T-cell (primary cell): ENCODE data around the gene TTLL11. TPM values are rescaled to one million over a fixed set of nuclear protein-coding genes. Genes with fewer than 3 reads are reported as not detected.
"Not testable (repeated sequence)": the region's sequence is repeated elsewhere in the genome, so short reads cannot be mapped to it uniquely, and the experiment has no call there.

Experiments
- ATAC-seq, 4 experiments: fragments of 200-7000 bp in 3 of 4; fragments of 150-1000 bp in 1 of 4; cut with Tn5 transposase; replicated peaks in 1 of 4; 1 replicate in 3 of 4; 2 replicates in 1 of 4; pipeline ENCODE4 v1.10.0; 2021; ENCODE audit warnings: moderate library complexity in 3 of 4, mild to moderate bottlenecking in 2 of 4, moderate number of reproducible peaks in 1 of 4
- CTCF ChIA-PET, 2 donors: fragments of 300-600 bp; sonication (Branson Sonifier 250); formaldehyde crosslinking; loops; one replicate each; lab custom pipeline; 2022; ENCODE audit warnings: antibody characterized with exemption in 2 of 2; lab: Charles Lee
- POLR2A ChIA-PET, 2 donors: fragments of 300-600 bp; sonication (Branson Sonifier 250); formaldehyde crosslinking; loops; one replicate each; lab custom pipeline; 2022; ENCODE audit warnings: antibody characterized with exemption in 2 of 2; lab: Charles Lee
- DNase-seq, 35 experiments: peaks; one replicate each; pipeline versions ENCODE4 v3.0.0 to v3.0.0-alpha.2; 2013 to 2023
- H3K27ac ChIP-seq: one replicate; pipeline ENCODE4 v1.5.1; 2013; ENCODE audit warnings: low read length
- H3K27me3 ChIP-seq, 2 experiments: replicated peaks in 1 of 2; 1 replicate in 1 of 2; 2 replicates in 1 of 2; pipeline versions ENCODE4 v1.6.1 to v1.7.0; 2013; ENCODE audit warnings: low read length in 1 of 2, mixed read lengths in 1 of 2; ENCODE audit not compliant: control insufficient read depth in 2 of 2, insufficient read depth in 2 of 2; ENCODE audit errors: extremely low read depth in 1 of 2
- H3K36me3 ChIP-seq, 2 donors: 1 replicate in 1 of 2; 2 replicates in 1 of 2; pipeline versions ENCODE4 v1.6.1 to v1.7.0; 2013; ENCODE audit warnings: low read length in 1 of 2; ENCODE audit not compliant: control insufficient read depth in 2 of 2, insufficient read depth in 1 of 2; ENCODE audit errors: extremely low read depth in 1 of 2
- H3K4me1 ChIP-seq, 2 experiments: 1 replicate in 1 of 2; 2 replicates in 1 of 2; pipeline versions ENCODE4 v1.6.1 to v1.7.0; 2013; ENCODE audit warnings: low read length in 2 of 2, mixed read lengths in 1 of 2; ENCODE audit not compliant: insufficient read depth in 2 of 2, control insufficient read depth in 1 of 2; ENCODE audit errors: extremely low read depth in 1 of 2
- H3K4me3 ChIP-seq, 2 donors: 1 replicate in 1 of 2; 2 replicates in 1 of 2; pipeline versions ENCODE4 v1.5.1 to v1.7.0; 2013; ENCODE audit warnings: mild to moderate bottlenecking in 2 of 2, low read length in 1 of 2, moderate library complexity in 1 of 2; ENCODE audit not compliant: control insufficient read depth in 1 of 2; ENCODE audit errors: extremely low read depth in 1 of 2
- H3K9me3 ChIP-seq: 2 replicates; pipeline ENCODE4 v1.7.0; 2013
- H3K27ac Mint-ChIP-seq, 2 donors: one replicate each; pipeline ENCODE4 v1.8.0; 2020 to 2021; ENCODE audit warnings: mild to moderate bottlenecking in 2 of 2, mixed read lengths in 2 of 2
- H3K27me3 Mint-ChIP-seq, 2 donors: one replicate each; pipeline ENCODE4 v1.8.0; 2021 to 2022; ENCODE audit warnings: mixed read lengths in 2 of 2
- H3K36me3 Mint-ChIP-seq: one replicate; pipeline ENCODE4 v1.8.0; 2021; ENCODE audit warnings: mixed read lengths
- H3K4me1 Mint-ChIP-seq, 3 donors: one replicate each; pipeline ENCODE4 v1.8.0; 2020 to 2022; ENCODE audit warnings: mixed read lengths in 3 of 3, mild to moderate bottlenecking in 1 of 3
- H3K4me3 Mint-ChIP-seq, 3 donors: one replicate each; pipeline ENCODE4 v1.8.0; 2020 to 2022; ENCODE audit warnings: mild to moderate bottlenecking in 3 of 3, mixed read lengths in 3 of 3, moderate library complexity in 3 of 3
- H3K9me3 Mint-ChIP-seq, 3 donors: one replicate each; pipeline ENCODE4 v1.8.0; 2020 to 2022; ENCODE audit warnings: mixed read lengths in 3 of 3
- WGBS: methylation state at CpG from one replicate; pipeline ENCODE4 v1.1.5; 2013; ENCODE audit warnings: missing lambda C conversion rate; ENCODE audit not compliant: insufficient coverage; 5-methylcytosine and 5-hydroxymethylcytosine counted together
- total RNA-seq, 35 experiments: library from RNA in 6 of 35; stranded (reverse) in 6 of 35; fragments of 120-200 nt in 1 of 35; gene quantifications; one replicate each; pipeline versions ENCODE4 v1.2.1 to v1.2.4 and lab custom pipeline; 2013 to 2026

TTLL11 gene
- total RNA-seq, 5 donors from 2014 or later (not counting 1 experiment from before 2014, with no cell fraction given), result 3.4 to 4.8 (median 4.6) TPM

DNA sequence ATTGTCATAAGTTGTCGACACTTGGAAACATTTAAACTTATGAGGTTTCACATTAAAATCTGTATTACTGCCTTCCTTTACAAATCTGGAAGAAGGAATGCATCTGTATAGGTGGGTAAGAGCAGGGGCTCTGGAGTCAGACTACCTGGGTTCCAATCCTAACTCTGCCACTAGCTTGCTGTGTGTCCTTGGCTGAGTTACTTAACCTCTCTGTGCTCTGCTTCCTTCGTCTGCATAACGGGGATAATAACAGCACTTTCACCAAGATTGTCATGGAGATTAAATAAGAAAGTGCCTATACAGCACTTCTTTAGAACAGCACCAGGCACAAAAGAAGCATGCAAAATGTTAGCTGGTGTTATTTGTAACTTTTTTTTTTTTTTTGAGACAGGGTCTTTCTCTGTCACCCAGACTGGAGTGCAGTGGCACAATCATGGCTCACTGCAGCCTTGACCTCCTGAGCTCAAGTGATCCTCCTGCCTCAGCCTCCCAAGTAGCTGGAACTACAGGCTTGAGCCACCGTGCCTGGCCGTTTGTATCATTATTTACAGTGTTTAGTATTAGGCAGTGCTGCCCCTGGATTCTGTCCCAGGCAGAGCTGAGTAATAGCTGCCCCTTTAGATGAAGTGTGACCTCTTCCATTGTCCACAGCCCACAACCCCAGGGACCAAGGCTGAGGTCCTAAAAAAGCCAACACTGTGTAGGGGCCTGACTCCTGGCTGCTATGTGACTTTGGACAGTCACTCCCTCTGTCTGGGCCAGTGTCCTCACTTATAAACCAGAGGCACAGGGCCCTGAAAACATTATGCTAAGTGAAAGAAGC lies 25.4 kb upstream of the TTLL11 start:
- Histone ChIP-seq H3K4me1 (peaks cover 0 to 6% of the 10 kb centered on the region in 2 experiments), H3K27ac (no peak overlapping the region), H3K9me3 (no peaks in the 10 kb centered on the region), H3K36me3 (no peaks in the 10 kb centered on the region), H3K4me3 (no peak overlapping the region), H3K27me3 (peaks cover 0 to 25% of the 10 kb centered on the region in 2 experiments)
- Mint-ChIP-seq H3K4me1 (peaks cover 0 to 6% (median 3%) of the 10 kb centered on the region in 3 donors), H3K36me3 (no peaks in the 10 kb centered on the region), H3K4me3 (no peak overlapping the region), H3K9me3 (no peaks in the 10 kb centered on the region), H3K27ac (no peak overlapping the region), H3K27me3 (peaks cover 0 to 2% of the 10 kb centered on the region in 2 donors)
- DNase-seq (no peak), ATAC-seq (no peak)
- 60% methylated on average over 1 of the region's 5 CpGs for WGBS
- ChIA-PET CTCF (interaction anchor here in 1 of 2 donors (1.9 kb wide), 1 partner anchor 20 kb away, joined by 8 read pairs; no protein-coding TSS in a partner anchor), POLR2A (no interaction called here)

DNA sequence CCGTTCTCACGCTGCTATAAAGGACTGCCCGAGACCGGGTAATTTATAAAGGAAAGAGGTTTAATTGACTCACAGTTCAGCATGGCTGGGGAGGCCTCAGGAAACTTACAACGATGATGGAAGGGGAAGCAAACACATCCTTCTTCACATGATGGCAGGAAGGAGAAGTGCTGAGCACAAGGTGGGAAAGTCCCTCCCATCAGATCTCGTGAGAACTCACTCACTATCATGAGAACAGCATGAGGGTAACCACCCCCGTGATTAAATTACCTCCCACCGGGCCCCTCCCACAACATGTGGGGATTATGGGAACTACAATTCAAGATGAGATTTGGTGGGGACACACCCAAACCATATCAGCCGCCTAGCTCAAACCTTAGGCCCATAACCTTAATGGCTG lies 24.1 kb upstream of the TTLL11 start:
- H3K36me3 ChIP-seq, H3K27ac ChIP-seq, H3K9me3 ChIP-seq, H3K4me3 Mint-ChIP-seq, ATAC-seq, H3K27me3 Mint-ChIP-seq, POLR2A ChIA-PET, H3K4me1 Mint-ChIP-seq, H3K9me3 Mint-ChIP-seq, H3K27ac Mint-ChIP-seq, H3K36me3 Mint-ChIP-seq, H3K4me1 ChIP-seq, DNase-seq, H3K4me3 ChIP-seq: not testable (repeated sequence)
- peaks cover 0 to 14% of the 10 kb centered on the region in 2 experiments for H3K27me3 ChIP-seq
- CTCF ChIA-PET, result interaction anchor here (0.6 to 1.6 kb wide), 2 partner anchors 8 to 71 kb away, joined by 3 to 4 read pairs; no protein-coding TSS in a partner anchor
- 100% methylated on average over 1 of the region's 9 CpGs for WGBS

- CTCF ChIA-PET, result interaction anchor here (0.6 to 1.6 kb wide), 2 partner anchors 8 to 71 kb away, joined by 3 to 4 read pairs; no protein-coding TSS in a partner anchor
- H3K27ac Mint-ChIP-seq, result no peak overlapping the region
- no peaks in the 10 kb centered on the region for H3K36me3 Mint-ChIP-seq
- H3K4me1 Mint-ChIP-seq, result no peaks in the 10 kb centered on the region
- Histone ChIP-seq H3K27me3 (peaks cover 0 to 16% of the 10 kb centered on the region in 2 experiments), H3K4me3 (no peak overlapping the region), H3K36me3 (no peaks in the 10 kb centered on the region), H3K27ac (no peak overlapping the region), H3K4me1 (no peaks in the 10 kb centered on the region), H3K9me3 (no peaks in the 10 kb centered on the region)
- H3K9me3 Mint-ChIP-seq, result no peaks in the 10 kb centered on the region
- peaks cover 4 to 8% of the 10 kb centered on the region in 2 donors for H3K27me3 Mint-ChIP-seq
- POLR2A ChIA-PET, result no interaction called here
- ATAC-seq, result no peak
- 88% methylated on average over 7 of the region's 10 CpGs for WGBS
- no peak overlapping the region for H3K4me3 Mint-ChIP-seq
- no peak for DNase-seq
Observed at GRCh38 chr9:122116448-122117173, 23.5 kb upstream of the TTLL11 start.

GRCh38 chr9:122116040-122116439 lies 22.9 kb upstream of the TTLL11 start:
- Histone ChIP-seq H3K27ac (no peak overlapping the region), H3K4me3 (no peak overlapping the region), H3K9me3 (no peaks in the 10 kb centered on the region), H3K36me3 (no peaks in the 10 kb centered on the region), H3K27me3 (peaks cover 0 to 17% of the 10 kb centered on the region in 2 experiments), H3K4me1 (no peaks in the 10 kb centered on the region)
- POLR2A ChIA-PET, result no interaction called here
- whole genome bisulfite sequencing, result 61% methylated on average over 2 of the region's 4 CpGs
- H3K27me3 Mint-ChIP-seq, result peaks cover 4 to 8% of the 10 kb centered on the region in 2 donors
- no peak overlapping the region for H3K27ac Mint-ChIP-seq
- H3K4me3 Mint-ChIP-seq, result no peak overlapping the region
- DNase-seq (no peak), ATAC-seq (no peak)
- no peaks in the 10 kb centered on the region for H3K36me3 Mint-ChIP-seq
- no peaks in the 10 kb centered on the region for H3K4me1 Mint-ChIP-seq
- H3K9me3 Mint-ChIP-seq, result no peaks in the 10 kb centered on the region
- CTCF ChIA-PET, result interaction anchor here (0.6 to 1.6 kb wide), 2 partner anchors 9 to 33 kb away, joined by 3 to 4 read pairs; no protein-coding TSS in a partner anchor

DNA sequence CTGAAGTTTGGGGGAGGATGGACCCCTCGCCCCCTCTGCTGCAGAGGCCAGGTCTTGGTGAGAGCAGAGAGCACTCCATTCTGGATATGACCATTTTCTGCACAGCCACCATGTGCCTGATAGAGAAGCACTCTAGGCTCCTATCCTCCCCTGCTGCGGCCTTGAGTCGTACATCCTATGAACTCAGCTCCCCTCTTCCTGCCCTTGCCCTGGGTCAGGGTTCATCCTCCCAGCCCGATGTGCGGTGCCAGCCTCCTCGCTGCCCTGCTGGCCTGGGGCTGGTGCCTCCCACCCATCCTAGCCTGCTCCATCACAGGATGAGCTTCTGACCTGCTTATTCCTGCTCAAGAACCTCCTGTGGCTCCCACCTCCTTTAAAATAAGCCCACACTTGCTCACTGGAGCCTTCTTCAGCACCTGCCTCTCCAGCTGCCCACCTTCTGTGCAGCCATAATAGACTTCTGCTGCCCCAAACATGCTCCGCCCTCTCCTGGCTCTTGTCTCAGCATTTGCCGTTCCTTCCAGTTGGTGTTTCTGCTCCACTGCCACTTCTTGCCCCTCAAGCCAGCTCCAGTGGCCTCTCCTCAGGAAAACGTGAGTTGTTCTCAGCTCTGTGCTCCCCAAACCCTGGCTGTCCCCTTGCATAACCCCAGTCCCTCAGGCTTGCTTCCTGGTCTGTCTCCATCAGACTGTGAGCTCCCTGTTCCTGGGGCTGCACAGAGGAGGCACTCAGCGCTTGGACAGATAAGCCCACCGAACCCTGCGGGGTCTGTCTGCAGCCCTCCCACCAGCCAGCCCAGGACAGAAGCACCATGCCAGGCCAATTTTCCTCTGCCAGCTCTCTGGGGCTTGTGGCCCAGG lies 22.3 kb upstream of the TTLL11 start:
- Mint-ChIP-seq H3K9me3 (no peaks in the 10 kb centered on the region), H3K27ac (no peak overlapping the region), H3K27me3 (peaks cover 4 to 8% of the 10 kb centered on the region in 2 donors), H3K4me3 (no peak overlapping the region), H3K36me3 (no peaks in the 10 kb centered on the region), H3K4me1 (no peaks in the 10 kb centered on the region)
- Histone ChIP-seq H3K27ac (no peak overlapping the region), H3K4me3 (no peak overlapping the region), H3K27me3 (peaks cover 0 to 18% of the 10 kb centered on the region in 2 experiments), H3K36me3 (no peaks in the 10 kb centered on the region), H3K4me1 (no peaks in the 10 kb centered on the region), H3K9me3 (no peaks in the 10 kb centered on the region)
- POLR2A ChIA-PET, result no interaction called here
- DNase-seq, result no peak
- CTCF ChIA-PET, result interaction anchor here in 1 of 2 donors (0.6 kb wide), 1 partner anchor 33 kb away, joined by 3 read pairs; no protein-coding TSS in a partner anchor
- ATAC-seq, result no peak
- 73% methylated on average over 11 of the region's 12 CpGs for WGBS
